Fibroblast of lung (primary cell): Measurements from ENCODE around the gene FAM20C. TPM values are rescaled to one million over a fixed set of nuclear protein-coding genes. Genes with fewer than 3 reads are reported as not detected.

Experiments
- DNase-seq, 2 donors: peaks; one replicate each; pipeline versions ENCODE4 v3.0.0 to v3.0.0-alpha.2; 2010; ENCODE audit warnings: low read depth in 2 of 2
- H2AFZ ChIP-seq: 2 replicates; pipeline ENCODE4 v1.5.1; 2012; ENCODE audit warnings: low read length, control low read depth, inconsistent platforms
- H3K27ac ChIP-seq: 2 replicates; pipeline ENCODE4 v1.5.1; 2011; ENCODE audit warnings: low read length, control low read depth; ENCODE audit not compliant: insufficient read depth
- H3K27me3 ChIP-seq: 2 replicates; pipeline ENCODE4 v1.5.1; 2011; ENCODE audit warnings: mild to moderate bottlenecking, low read length; ENCODE audit not compliant: control insufficient read depth, insufficient read depth
- H3K36me3 ChIP-seq: 2 replicates; pipeline ENCODE4 v1.5.1; 2011; ENCODE audit warnings: low read length; ENCODE audit not compliant: control insufficient read depth, insufficient read depth
- H3K4me1 ChIP-seq: 2 replicates; pipeline ENCODE4 v1.5.1; 2011; ENCODE audit warnings: low read length; ENCODE audit not compliant: control insufficient read depth, insufficient read depth; ENCODE audit errors: extremely low read depth
- H3K4me2 ChIP-seq: 2 replicates; pipeline ENCODE4 v1.5.1; 2011; ENCODE audit warnings: low read length, control low read depth; ENCODE audit not compliant: insufficient read depth; ENCODE audit errors: extremely low read depth
- H3K4me3 ChIP-seq, 4 experiments: fragments of 200-600 bp in 1 of 4; sonication (generic) in 1 of 4; replicated peaks in 1 of 4; 2 replicates each; pipeline ENCODE4 v1.5.1; 2011 to 2016; ENCODE audit warnings: low read length in 4 of 4, low read depth in 3 of 4, mild to moderate bottlenecking in 3 of 4, control low read depth in 2 of 4, inconsistent platforms in 1 of 4, mixed read lengths in 1 of 4; ENCODE audit not compliant: insufficient read depth in 1 of 4; ENCODE audit errors: control extremely low read depth in 1 of 4
- H3K79me2 ChIP-seq: 2 replicates; pipeline ENCODE4 v1.5.1; 2012; ENCODE audit warnings: mild to moderate bottlenecking, low read length, inconsistent platforms; ENCODE audit not compliant: control insufficient read depth, insufficient read depth
- H3K9ac ChIP-seq: 2 replicates; pipeline ENCODE4 v1.5.1; 2011; ENCODE audit warnings: mild to moderate bottlenecking, low read length, control low read depth; ENCODE audit not compliant: insufficient read depth
- H3K9me3 ChIP-seq: 2 replicates; pipeline ENCODE4 v1.5.1; 2012; ENCODE audit warnings: low read depth, low read length; ENCODE audit not compliant: control insufficient read depth, insufficient read depth
- H4K20me1 ChIP-seq: 2 replicates; pipeline ENCODE4 v1.5.1; 2011; ENCODE audit warnings: low read length; ENCODE audit not compliant: control insufficient read depth, insufficient read depth; ENCODE audit errors: extremely low read depth
- CTCF ChIP-seq, 2 donors: IDR thresholded peaks in 1 of 2; conservative IDR thresholded peaks in 1 of 2; 1 replicate in 1 of 2; 2 replicates in 1 of 2; pipeline ENCODE4 v1.5.1; 2011 to 2012; ENCODE audit warnings: low read length in 2 of 2, control low read depth in 1 of 2, inconsistent platforms in 1 of 2, low read depth in 1 of 2, mild to moderate bottlenecking in 1 of 2
- EZH2 ChIP-seq: IDR thresholded peaks from 2 replicates; pipeline ENCODE4 v1.5.1; 2012; ENCODE audit warnings: low read length, control low read depth, mild to moderate bottlenecking; ENCODE audit errors: missing control alignments
- polyA plus RNA-seq, 2 donors: library from polyadenylated mRNA; depleted of rRNA in 1 of 2; stranded (reverse) in 1 of 2; unstranded in 1 of 2; fragments of >200 nt; gene quantifications; 2 replicates each; pipeline ENCODE4 v1.2.1, GENCODE V29; 2011 to 2012; ENCODE audit warnings: missing spikeins in 1 of 2
- total RNA-seq: library from RNA; depleted of rRNA; stranded (reverse); fragments of >200 nt; gene quantifications from 2 replicates; pipeline ENCODE4 v1.2.1, GENCODE V29; 2014

The FAM20C gene
- total and polyA plus RNA-seq, 2 donors (not counting 1 experiment from before 2014, with no cell fraction given), result 31.8 to 70.7 TPM

GRCh38 chr7:293681-294439, 101.5 kb downstream of the FAM20C start:
- H3K27ac ChIP-seq, result no peak overlapping the region
- H3K9ac ChIP-seq, result no peak overlapping the region
- no peaks in the 10 kb centered on the region for H3K4me1 ChIP-seq
- H3K79me2 ChIP-seq, result no peaks in the 10 kb centered on the region
- H3K36me3 ChIP-seq, result no peaks in the 10 kb centered on the region
- H3K4me3 ChIP-seq, result no peak overlapping the region
- H3K4me2 ChIP-seq, result no peak overlapping the region
- no peak for TF ChIP-seq EZH2
- TF ChIP-seq CTCF (conservative IDR thresholded peaks at IDR 0.05 in 1 of 2, IDR thresholded peaks at IDR 0.05 in 1 of 2; ENCODE audit: low read depth in 1 of 2, low read length in 2 of 2), result no peak
- H4K20me1 ChIP-seq, result no peaks in the 10 kb centered on the region
- H2AFZ ChIP-seq, result no peak overlapping the region
- no peaks in the 10 kb centered on the region for H3K9me3 ChIP-seq
- H3K27me3 ChIP-seq, result peaks cover 28% of the 10 kb centered on the region
- DNase-seq, result no peak

GRCh38 chr7:294440-295154, 102.2 kb downstream of the FAM20C start:
- Histone ChIP-seq H3K9me3 (no peaks in the 10 kb centered on the region), H3K9ac (no peak overlapping the region), H3K4me1 (no peaks in the 10 kb centered on the region), H3K36me3 (no peaks in the 10 kb centered on the region), H3K4me3 (no peak overlapping the region), H4K20me1 (no peaks in the 10 kb centered on the region), H3K27ac (no peak overlapping the region), H3K4me2 (no peak overlapping the region), H3K27me3 (peaks cover 20% of the 10 kb centered on the region), H2AFZ (no peak overlapping the region), H3K79me2 (no peaks in the 10 kb centered on the region)
- no peak for TF ChIP-seq EZH2
- TF ChIP-seq CTCF (conservative IDR thresholded peaks at IDR 0.05 in 1 of 2, IDR thresholded peaks at IDR 0.05 in 1 of 2; ENCODE audit: low read depth in 1 of 2, low read length in 2 of 2), result no peak
- no peak for DNase-seq
